C4-2B (cell line): Measurements from ENCODE around the gene IRF9.

Source experiments
- H3K27ac ChIP-seq: fragments of 450-650 bp; 2 replicates; pipeline ENCODE4 v1.5.1; 2017
- ZFX ChIP-seq: fragments of 450-650 bp; IDR thresholded peaks from 2 replicates; pipeline ENCODE4 v1.6.1; 2017
- TF ChIP-seq, protein P1 (sequence below): fragments of 450-650 bp; conservative IDR thresholded peaks from 2 replicates; pipeline ENCODE4 v1.5.1; 2017; ENCODE audit warnings: mild to moderate bottlenecking

The IRF9 gene

DNA sequence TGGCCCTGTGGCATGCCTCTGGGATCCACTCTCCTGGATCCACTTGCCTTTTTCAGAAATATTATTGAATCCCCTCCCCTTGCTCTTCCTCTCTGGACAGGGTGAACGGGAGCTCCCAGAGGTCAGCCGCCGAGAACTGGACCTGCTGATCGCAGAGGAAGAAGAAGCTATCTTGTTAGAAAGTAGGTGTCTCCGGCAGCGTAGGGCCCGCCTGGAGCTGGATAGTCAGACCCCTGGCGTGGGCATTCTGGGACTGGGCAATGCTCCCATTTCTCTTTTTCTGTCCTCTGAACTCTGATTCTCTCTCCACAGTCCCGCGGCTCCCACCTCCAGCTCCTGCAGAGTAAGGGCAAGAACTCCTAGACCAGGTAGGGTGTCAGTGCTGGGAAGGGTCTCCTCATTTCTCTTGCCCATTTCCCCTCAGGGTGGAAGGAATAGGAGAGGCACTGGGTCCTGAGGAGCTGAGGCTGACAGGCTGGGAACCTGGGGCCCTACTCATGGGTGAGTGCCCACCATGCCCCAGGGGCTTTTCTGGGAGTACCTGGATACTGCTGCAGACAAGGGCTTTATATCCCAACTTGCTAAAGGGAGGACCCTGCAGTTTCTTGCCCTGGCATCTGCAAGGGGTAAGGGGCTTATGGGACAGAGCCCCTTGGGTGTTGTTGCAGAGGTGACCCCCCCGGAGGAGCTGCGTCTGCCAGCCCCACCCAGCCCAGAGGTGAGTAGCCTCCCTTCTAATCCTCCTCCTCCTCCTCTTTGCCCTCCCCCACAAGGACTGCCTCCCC is 16.2 kb downstream of the IRF9 start:
- H3K27ac ChIP-seq = no peak overlapping the region
- TF ChIP-seq, protein P1, sequence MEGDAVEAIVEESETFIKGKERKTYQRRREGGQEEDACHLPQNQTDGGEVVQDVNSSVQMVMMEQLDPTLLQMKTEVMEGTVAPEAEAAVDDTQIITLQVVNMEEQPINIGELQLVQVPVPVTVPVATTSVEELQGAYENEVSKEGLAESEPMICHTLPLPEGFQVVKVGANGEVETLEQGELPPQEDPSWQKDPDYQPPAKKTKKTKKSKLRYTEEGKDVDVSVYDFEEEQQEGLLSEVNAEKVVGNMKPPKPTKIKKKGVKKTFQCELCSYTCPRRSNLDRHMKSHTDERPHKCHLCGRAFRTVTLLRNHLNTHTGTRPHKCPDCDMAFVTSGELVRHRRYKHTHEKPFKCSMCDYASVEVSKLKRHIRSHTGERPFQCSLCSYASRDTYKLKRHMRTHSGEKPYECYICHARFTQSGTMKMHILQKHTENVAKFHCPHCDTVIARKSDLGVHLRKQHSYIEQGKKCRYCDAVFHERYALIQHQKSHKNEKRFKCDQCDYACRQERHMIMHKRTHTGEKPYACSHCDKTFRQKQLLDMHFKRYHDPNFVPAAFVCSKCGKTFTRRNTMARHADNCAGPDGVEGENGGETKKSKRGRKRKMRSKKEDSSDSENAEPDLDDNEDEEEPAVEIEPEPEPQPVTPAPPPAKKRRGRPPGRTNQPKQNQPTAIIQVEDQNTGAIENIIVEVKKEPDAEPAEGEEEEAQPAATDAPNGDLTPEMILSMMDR = no peak
- TF ChIP-seq ZFX = no peak

DNA sequence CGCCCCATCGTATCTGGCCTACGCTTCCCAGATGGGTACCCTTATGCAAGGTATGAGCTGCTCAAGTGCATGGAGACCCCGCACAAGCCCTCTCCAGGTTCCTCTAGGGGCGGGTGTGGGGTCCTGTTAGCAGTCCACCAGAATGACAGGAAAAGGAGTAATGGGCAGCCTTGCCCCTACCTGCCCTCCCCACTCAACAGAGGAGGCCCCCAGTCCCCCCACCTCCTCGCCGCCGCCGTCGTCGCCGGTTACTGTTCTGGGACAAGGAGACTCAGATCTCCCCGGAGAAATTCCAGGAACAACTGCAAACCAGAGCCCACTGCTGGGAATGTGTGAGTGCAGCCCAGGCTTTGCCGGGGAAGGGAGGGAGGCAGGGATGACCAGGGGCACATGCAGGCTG is 16.8 kb downstream of the IRF9 start:
- no peak overlapping the region for H3K27ac ChIP-seq

DNA sequence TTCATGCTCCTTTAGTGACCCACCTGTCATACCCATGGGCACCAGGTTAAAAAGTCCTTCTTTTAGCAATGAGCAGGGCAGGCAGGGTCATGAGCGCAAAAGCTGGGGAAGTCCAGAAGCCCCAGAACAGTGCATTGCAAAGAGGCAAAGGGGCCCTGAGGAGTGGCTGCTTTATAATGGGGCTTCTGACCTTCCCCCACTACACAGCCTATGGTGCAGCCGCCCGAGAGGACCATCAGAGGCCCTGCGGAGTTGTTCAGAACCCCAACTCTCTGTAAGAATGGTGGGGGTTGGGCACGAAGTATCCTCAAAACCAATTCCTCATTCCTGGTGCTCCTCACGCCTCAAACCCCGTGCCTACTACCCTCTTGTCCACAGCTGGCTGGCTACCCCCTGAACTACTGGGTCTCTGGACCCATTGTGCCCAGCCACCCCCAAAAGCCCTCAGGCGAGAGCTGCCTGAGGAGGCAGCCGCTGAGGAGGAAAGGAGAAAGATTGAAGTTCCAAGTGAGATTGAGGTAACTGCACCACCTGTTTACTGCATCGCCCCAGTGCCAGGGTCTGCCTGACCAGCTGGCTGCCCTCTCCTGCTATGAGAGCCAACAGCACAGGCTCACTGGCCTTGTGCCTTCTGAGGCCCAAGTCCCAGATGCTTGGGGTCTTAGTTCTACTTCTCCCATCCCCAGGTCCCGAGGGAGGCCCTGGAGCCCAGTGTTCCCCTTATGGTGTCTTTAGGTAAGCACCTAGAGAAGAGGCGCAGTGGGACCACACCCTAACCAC is 17.5 kb downstream of the IRF9 start:
- no peak overlapping the region for H3K27ac ChIP-seq
- TF ChIP-seq ZFX = no peak
- TF ChIP-seq, protein P1 = no peak

More for the DNA sequence above, 16.8 kb downstream of the IRF9 start:
- no peak for TF ChIP-seq ZFX
- TF ChIP-seq, protein P1 = no peak

DNA sequence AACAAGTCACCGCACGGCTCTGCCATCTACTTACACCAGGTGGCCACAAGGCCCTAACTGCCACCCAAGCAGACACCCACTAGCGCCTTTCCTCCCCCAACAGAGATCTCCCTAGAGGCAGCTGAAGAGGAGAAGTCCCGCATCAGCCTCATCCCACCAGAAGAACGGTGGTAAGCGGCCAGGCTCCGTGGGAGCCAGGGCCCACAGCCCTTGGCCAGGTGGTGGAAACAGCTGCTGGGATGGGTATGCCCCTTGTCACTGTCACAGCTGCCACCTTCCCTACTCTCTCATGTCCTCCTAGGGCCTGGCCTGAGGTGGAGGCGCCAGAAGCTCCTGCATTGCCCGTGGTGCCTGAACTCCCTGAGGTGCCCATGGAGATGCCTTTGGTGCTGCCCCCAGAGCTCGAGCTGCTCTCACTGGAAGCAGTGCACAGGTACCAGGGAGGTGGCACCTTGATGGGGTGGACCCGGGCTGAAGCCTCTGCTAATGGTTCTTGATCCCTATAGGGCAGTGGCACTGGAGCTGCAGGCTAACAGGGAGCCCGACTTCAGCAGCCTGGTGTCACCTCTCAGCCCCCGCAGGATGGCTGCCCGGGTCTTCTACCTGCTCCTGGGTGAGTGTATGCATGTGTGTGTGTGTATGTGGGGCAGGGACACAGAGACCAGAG is 18.4 kb downstream of the IRF9 start:
- H3K27ac ChIP-seq = no peak overlapping the region
- TF ChIP-seq ZFX = no peak
- TF ChIP-seq, protein P1 = no peak

DNA sequence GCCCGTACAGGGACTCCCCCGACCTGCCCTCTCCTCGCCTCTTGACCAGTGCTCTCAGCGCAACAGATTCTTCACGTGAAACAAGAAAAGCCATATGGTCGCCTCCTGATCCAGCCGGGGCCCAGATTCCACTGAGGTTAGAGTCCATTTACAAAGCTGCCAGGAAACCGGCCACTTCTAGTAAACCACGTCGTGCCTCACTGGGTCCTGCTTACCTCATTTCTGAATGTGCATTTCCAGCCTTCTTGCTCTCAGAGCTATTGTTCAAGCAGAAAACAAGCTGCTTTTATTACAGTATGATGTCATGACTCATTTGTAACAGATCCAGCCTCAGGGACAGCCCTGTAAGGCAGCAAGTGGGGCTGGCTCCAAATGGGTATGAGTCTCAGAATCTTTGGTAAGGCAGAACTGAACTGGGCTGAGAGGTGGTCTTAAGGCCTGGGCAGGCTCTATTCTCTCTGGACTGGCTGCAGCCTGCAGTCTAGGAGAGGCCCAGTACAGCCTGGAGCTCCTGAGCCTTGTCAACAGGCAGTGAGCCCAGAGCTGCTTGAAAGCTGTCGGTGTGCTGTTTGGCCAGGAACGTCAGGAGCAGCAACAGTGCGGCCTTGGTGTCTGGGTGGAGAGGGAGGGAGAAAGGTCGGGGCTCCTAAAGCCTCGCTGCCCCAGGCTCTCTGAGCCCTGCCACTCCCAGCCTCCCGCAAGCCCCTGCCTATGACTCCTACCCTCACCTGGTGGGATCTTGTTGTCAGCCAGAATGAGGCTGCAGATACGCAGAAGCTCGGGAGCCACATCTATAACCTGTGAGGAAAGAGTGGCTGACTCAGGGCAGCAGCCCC is 19.1 kb downstream of the IRF9 start:
- H3K27ac ChIP-seq = no peak overlapping the region
- no peak for TF ChIP-seq ZFX
- TF ChIP-seq, protein P1 = no peak

DNA sequence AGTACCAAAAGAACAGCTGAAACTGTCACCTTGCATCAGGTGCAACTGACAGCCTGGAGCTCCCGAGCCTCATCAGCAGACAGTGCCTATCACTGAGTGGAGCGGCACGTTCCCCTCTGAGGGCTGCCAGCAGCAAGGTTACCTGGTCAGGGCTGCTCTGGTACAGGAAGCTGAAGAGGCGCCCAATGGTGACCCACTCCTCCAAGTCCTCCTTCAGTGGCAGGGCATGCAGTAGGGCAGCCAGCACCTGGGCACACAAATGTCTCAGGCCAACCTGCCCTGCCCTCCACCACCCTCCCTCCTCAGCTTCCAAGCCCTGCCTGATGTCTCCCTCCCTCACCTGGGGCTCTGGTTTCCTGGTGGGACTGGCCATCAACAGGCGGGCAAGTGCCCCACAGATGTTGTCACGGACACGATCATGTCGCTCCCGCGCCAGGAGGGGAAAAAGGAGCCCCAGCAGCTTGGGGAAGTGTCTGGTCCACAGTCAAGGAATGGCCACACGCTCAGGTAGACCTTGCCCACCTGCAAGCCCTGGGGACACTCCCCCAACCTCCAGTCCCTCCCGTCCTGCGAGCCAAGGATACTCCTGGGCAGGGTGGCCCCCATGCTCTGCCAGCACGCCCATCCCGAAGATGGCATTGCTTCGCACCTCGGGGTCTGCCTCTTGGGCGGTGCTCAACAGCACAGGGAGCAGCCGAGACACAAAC is 20.5 kb downstream of the IRF9 start:
- TF ChIP-seq, protein P1 = no peak
- no peak for TF ChIP-seq ZFX

More for the DNA sequence above, 20.5 kb downstream of the IRF9 start:
- no peak overlapping the region for H3K27ac ChIP-seq
